WTC11 (cell line): ENCODE measurements around the gene EIF4B. TPM values are rescaled to one million over a fixed set of nuclear protein-coding genes. Genes with fewer than 3 reads are reported as not detected.

ENCODE experiments used
- ATAC-seq: fragments of 200-7000 bp; cut with Tn5 transposase; 2 replicates; pipeline ENCODE4 v1.10.0; 2021; ENCODE audit warnings: mild to moderate bottlenecking, moderate library complexity
- CTCF ChIA-PET: fragments of 300-600 bp; sonication (Branson Sonifier 250); formaldehyde crosslinking; loops from one replicate; lab custom pipeline; 2021; ENCODE audit warnings: antibody characterized with exemption; lab: Charles Lee
- POLR2A ChIA-PET: fragments of 350-600 bp; sonication (Branson Sonifier 250); formaldehyde crosslinking; loops from one replicate; lab custom pipeline; 2021; ENCODE audit warnings: antibody characterized with exemption; lab: Charles Lee
- DNase-seq: peaks from one replicate; pipeline ENCODE4 v3.0.0; 2021; ENCODE audit warnings: low spot score
- H3K27ac Mint-ChIP-seq: 2 replicates; pipeline ENCODE4 v1.8.0; 2021; ENCODE audit warnings: mixed read lengths
- H3K27me3 Mint-ChIP-seq: 2 replicates; pipeline ENCODE4 v1.8.0; 2021; ENCODE audit warnings: low read depth, mild to moderate bottlenecking, moderate library complexity, mixed read lengths
- H3K36me3 Mint-ChIP-seq: 2 replicates; pipeline ENCODE4 v1.8.0; 2021; ENCODE audit warnings: mixed read lengths
- H3K4me1 Mint-ChIP-seq: 2 replicates; pipeline ENCODE4 v1.8.0; 2022; ENCODE audit warnings: mixed read lengths
- H3K4me3 Mint-ChIP-seq: 2 replicates; pipeline ENCODE4 v1.8.0; 2021; ENCODE audit warnings: mild to moderate bottlenecking, moderate library complexity, mixed read lengths
- H3K9me3 Mint-ChIP-seq: 2 replicates; pipeline ENCODE4 v1.8.0; 2021; ENCODE audit warnings: mixed read lengths
- ATF3 ChIP-seq: sonication (generic); formaldehyde crosslinking; conservative IDR thresholded peaks from 2 replicates; pipeline ENCODE4 v1.8.1; 2022; ENCODE audit warnings: mild to moderate bottlenecking, missing genetic modification reagents
- FOXJ3 ChIP-seq: sonication (generic); formaldehyde crosslinking; IDR thresholded peaks from 2 replicates; pipeline ENCODE4 v1.9.0; 2021; ENCODE audit warnings: missing genetic modification reagents, mild to moderate bottlenecking, borderline replicate concordance
- GRHL2 ChIP-seq: fragments of 250-450 bp; sonication (Bioruptor Pico); IDR thresholded peaks from 2 replicates; pipeline ENCODE4 v1.8.0; 2022; ENCODE audit warnings: mild to moderate bottlenecking, moderate library complexity; ENCODE audit not compliant: insufficient replicate concordance, severe bottlenecking
- NFE2L1 ChIP-seq: sonication (generic); formaldehyde crosslinking; IDR thresholded peaks from 2 replicates; pipeline ENCODE4 v1.8.1; 2023; ENCODE audit warnings: missing genetic modification reagents
- NFYB ChIP-seq: sonication (generic); formaldehyde crosslinking; conservative IDR thresholded peaks from 2 replicates; pipeline ENCODE4 v1.8.0; 2022; ENCODE audit warnings: low read depth, missing genetic modification reagents
- SMAD3 ChIP-seq: sonication (generic); formaldehyde crosslinking; IDR thresholded peaks from 2 replicates; pipeline ENCODE4 v1.8.0; 2022; ENCODE audit warnings: missing genetic modification reagents, mild to moderate bottlenecking, borderline replicate concordance
- TEAD4 ChIP-seq: sonication (generic); formaldehyde crosslinking; IDR thresholded peaks from 2 replicates; pipeline ENCODE4 v1.8.0; 2022; ENCODE audit warnings: mild to moderate bottlenecking, missing genetic modification reagents
- ZNF317 ChIP-seq: sonication (generic); formaldehyde crosslinking; IDR thresholded peaks from 2 replicates; pipeline ENCODE4 v1.8.1; 2023; ENCODE audit warnings: low read depth, mild to moderate bottlenecking, moderate library complexity, missing genetic modification reagents, borderline replicate concordance
- ZNF423 ChIP-seq: fragments of 250-450 bp; sonication (Bioruptor Pico); IDR thresholded peaks from 2 replicates; pipeline ENCODE4 v2.1.2; 2022; ENCODE audit warnings: mild to moderate bottlenecking, moderate library complexity
- total RNA-seq: library from RNA; stranded (reverse); gene quantifications from 3 replicates; pipeline ENCODE4 v1.2.3, GENCODE V29; 2021
- TF ChIP-seq, protein P1 (sequence below): fragments of 200-600 bp; IDR thresholded peaks from 2 replicates; pipeline ENCODE4 v1.8.0; 2022; ENCODE audit warnings: antibody characterized with exemption

Gene EIF4B
- total RNA-seq, 1 experiment from 2014 or later = 730 TPM

GRCh38 chr12:53055471-53056266 is 49.4 kb downstream of the EIF4B start:
- DNase-seq (no peak), ATAC-seq (no peak)
- Mint-ChIP-seq H3K4me1 (peaks cover 21% of the 10 kb centered on the region), H3K4me3 (no peak overlapping the region; the same call in 1 of the 2 replicates), H3K27me3 (peaks cover 48% of the 10 kb centered on the region), H3K36me3 (peaks cover 7% of the 10 kb centered on the region), H3K9me3 (no peaks in the 10 kb centered on the region), H3K27ac (no peak overlapping the region)
- ChIA-PET CTCF (interaction anchor here (1.9 to 5.6 kb wide), 4 partner anchors 8 to 43 kb away, joined by 8 to 151 read pairs (median 34); partner anchors contain the start of gene SPRYD3), POLR2A (no interaction called here)
- TF ChIP-seq NFE2L1 (CRISPR knock-in tag) = no peak
- peak; percentile 88 for TF ChIP-seq ZNF317 (CRISPR knock-in tag)

DNA sequence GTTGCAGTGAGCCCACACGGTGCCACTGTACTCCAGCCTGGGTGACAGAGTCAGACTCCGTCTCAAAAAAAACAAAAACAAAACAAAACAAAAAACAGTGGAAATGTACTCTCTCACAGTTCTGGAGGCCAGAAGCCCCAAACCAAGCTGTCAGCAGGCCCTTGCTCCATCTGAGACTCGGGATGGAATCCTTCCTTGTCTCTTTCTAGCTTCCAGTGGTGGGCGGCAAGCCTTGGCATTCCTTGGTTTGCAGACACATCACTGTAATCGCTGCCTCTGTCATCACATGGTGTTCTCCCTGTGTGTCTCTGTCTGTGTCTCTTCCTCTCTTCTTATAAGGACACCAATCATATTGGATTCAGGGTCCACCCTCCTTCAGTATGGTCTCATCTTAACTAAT is 50.0 kb downstream of the EIF4B start:
- ChIA-PET CTCF (interaction anchor here (1.9 to 5.6 kb wide), 4 partner anchors 8 to 43 kb away, joined by 8 to 151 read pairs (median 34); partner anchors contain the start of gene SPRYD3), POLR2A (interaction anchor here (0.7 kb wide), 1 partner anchor 10 kb away, joined by 3 read pairs; no protein-coding TSS in a partner anchor)
- ATAC-seq (no peak), DNase-seq (no peak)
- peaks cover 15% of the 10 kb centered on the region for H3K4me1 Mint-ChIP-seq
- peaks cover 5% of the 10 kb centered on the region for H3K36me3 Mint-ChIP-seq
- TF ChIP-seq TEAD4 (CRISPR knock-in tag) = no peak
- no peak for TF ChIP-seq FOXJ3 (CRISPR knock-in tag)
- TF ChIP-seq, protein P1, sequence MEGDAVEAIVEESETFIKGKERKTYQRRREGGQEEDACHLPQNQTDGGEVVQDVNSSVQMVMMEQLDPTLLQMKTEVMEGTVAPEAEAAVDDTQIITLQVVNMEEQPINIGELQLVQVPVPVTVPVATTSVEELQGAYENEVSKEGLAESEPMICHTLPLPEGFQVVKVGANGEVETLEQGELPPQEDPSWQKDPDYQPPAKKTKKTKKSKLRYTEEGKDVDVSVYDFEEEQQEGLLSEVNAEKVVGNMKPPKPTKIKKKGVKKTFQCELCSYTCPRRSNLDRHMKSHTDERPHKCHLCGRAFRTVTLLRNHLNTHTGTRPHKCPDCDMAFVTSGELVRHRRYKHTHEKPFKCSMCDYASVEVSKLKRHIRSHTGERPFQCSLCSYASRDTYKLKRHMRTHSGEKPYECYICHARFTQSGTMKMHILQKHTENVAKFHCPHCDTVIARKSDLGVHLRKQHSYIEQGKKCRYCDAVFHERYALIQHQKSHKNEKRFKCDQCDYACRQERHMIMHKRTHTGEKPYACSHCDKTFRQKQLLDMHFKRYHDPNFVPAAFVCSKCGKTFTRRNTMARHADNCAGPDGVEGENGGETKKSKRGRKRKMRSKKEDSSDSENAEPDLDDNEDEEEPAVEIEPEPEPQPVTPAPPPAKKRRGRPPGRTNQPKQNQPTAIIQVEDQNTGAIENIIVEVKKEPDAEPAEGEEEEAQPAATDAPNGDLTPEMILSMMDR = no peak
- H3K27me3 Mint-ChIP-seq = peaks cover 53% of the 10 kb centered on the region
- no peak overlapping the region for H3K27ac Mint-ChIP-seq
- H3K9me3 Mint-ChIP-seq = no peaks in the 10 kb centered on the region
- H3K4me3 Mint-ChIP-seq = no peak overlapping the region

- H3K36me3 Mint-ChIP-seq = 0 out of 2 replicates have a peak, but pooled peaks cover 4% of the 10 kb centered on the region
These were observed 50.6 kb downstream of the EIF4B start for GRCh38 chr12:53056901-53057300.

DNA sequence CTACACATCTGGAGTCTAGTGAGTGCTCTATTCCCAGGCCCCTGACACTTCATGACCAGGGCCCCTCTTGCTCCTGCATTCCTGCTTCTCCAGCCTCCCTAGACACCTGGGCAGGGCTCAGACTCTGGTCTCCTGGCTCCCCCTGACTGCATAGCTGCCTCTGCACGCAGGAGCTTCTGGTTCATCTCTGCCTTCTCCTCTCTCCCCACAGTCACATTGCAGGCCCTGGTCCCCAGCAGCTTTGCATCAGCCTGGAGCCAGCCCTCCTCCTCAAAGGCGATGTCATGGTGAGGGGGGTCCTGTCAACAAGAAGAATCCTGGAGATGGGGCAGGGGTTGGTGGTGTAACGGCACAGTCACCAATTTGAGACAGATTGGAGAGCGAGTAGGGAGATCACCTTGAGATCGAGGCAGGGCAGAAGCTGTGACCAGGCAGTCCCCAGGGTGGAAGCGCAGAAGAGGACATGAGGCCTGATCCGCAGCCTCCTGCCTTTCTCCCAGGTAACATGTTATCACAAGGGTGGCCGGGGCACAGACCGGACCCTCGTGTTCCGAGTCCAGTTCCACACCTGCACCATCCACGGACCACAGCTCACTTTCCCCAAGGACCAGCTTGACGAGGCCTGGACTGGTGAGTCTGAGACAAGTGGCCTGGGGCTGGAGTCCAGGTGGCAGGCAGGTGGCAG is 51.7 kb downstream of the EIF4B start:
- no peak for TF ChIP-seq ATF3 (CRISPR knock-in tag)
- TF ChIP-seq, all 79 proteins: peak for 0
- Mint-ChIP-seq H3K27ac (no peak overlapping the region), H3K9me3 (no peaks in the 10 kb centered on the region), H3K27me3 (peaks cover 68% of the 10 kb centered on the region), H3K4me3 (no peak overlapping the region), H3K4me1 (peaks cover 11% of the 10 kb centered on the region), H3K36me3 (no peaks in the 10 kb centered on the region)
- ChIA-PET POLR2A (interaction anchor here (0.7 kb wide), 1 partner anchor 50 kb away, joined by 3 read pairs; no protein-coding TSS in a partner anchor), CTCF (interaction anchor here (5.6 to 11.2 kb wide), 3 partner anchors 7 to 39 kb away, joined by 70 to 474 read pairs (median 151); partner anchors contain the start of genes IGFBP6, SOAT2 and TNS2)
- DNase-seq = no peak
- ATAC-seq = no peak

More at GRCh38 chr12:53056901-53057300, 50.6 kb downstream of the EIF4B start:
- ATAC-seq = no peak
- Mint-ChIP-seq H3K4me3 (no peak overlapping the region), H3K27ac (no peak overlapping the region), H3K27me3 (peaks cover 60% of the 10 kb centered on the region), H3K4me1 (peaks cover 15% of the 10 kb centered on the region), H3K9me3 (no peaks in the 10 kb centered on the region)
- CTCF ChIA-PET = interaction anchor here (1.9 to 11.2 kb wide), 3 partner anchors 8 to 40 kb away, joined by 8 to 474 read pairs (median 151); partner anchors contain the start of genes IGFBP6 and SOAT2
- DNase-seq = no peak
- TF ChIP-seq NFYB (CRISPR knock-in tag) = no peak
- TF ChIP-seq GRHL2 (CRISPR knock-in tag) = no peak
- no peak for TF ChIP-seq ZNF423
- no peak for TF ChIP-seq SMAD3
- POLR2A ChIA-PET = interaction anchor here (0.7 kb wide), 1 partner anchor 9 kb away, joined by 3 read pairs; no protein-coding TSS in a partner anchor
